ENCODE measurements around the gene PRPF31. TPM values are rescaled to one million over a fixed set of nuclear protein-coding genes. Genes with fewer than 3 reads are reported as not detected.

Gene PRPF31
- total and polyA plus RNA-seq, 2 of the 4 experiments (the other 2 are of a cell fraction) = 65.4 to 66.1 TPM

DNA sequence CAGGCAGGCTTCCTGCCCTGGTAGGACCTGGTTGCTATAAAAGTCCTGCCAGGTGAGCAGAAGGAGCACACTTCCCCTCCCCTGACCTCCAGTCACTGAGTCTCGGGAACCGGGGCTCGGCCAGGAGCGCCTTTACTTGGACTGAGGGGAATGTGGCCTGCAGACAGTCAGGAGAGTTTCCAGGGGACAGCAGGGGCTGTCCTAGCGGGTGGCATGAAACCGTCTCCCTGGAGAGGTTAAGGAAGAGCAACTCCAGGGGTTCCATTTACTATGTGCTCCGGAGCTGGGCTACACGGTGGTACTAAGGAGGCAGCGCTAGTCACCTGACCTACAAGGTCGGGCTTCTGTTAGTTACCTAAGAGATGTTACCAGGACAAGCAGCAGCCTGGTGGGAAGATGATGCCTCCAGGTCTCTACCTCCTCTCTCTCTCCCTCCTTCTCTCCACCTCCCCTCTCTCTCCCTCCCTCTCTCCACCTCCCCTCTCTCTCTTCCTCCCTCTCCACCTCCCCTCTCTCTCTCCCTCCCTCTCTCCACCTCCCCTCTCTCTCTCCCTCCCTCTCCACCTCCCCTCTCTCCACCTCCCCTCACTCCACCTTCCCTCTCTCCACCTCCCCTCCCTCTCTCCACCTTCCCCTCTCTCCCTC is 17.9 kb downstream of the PRPF31 start:
- Histone ChIP-seq H3K56ac (ENCODE audit: extremely low read depth, insufficient read depth, low read length) (no peak overlapping the region), H3K79me1 (ENCODE audit: low read depth in 1 of 2, low read length in 2 of 2) (0 out of 4 replicates have a peak, but pooled peaks cover 0 to under 1% of the 10 kb centered on the region in 2 experiments), H3K18ac (ENCODE audit: low read depth, low read length) (no peak overlapping the region), H3K14ac (replicated peaks; ENCODE audit: low read depth, low read length) (no peak overlapping the region), H3K27me3 (ENCODE audit: control insufficient read depth, insufficient read depth, low read length) (no peaks in the 10 kb centered on the region), H3K9ac (ENCODE audit: low read depth, low read length) (no peak overlapping the region), H2AFZ (replicated peaks; ENCODE audit: low read length, poor library complexity) (no peak overlapping the region), H2BK15ac (ENCODE audit: low read depth, low read length) (no peak overlapping the region), H2AK9ac (replicated peaks; ENCODE audit: low read depth, low read length, poor library complexity) (peak overlapping the region; percentile 65), H3K9me1 (ENCODE audit: insufficient read depth, low read length) (no peaks in the 10 kb centered on the region; the same call in 1 of the 2 replicates), H3K4me2 (ENCODE audit: low read depth, low read length) (no peak overlapping the region), H3K4ac (ENCODE audit: low read depth, low read length) (no peak overlapping the region), H3K23ac (ENCODE audit: low read depth, low read length) (no peak overlapping the region), H3K4me3 (ENCODE audit: insufficient read depth, low read depth, low read length) (no peak overlapping the region), H2BK120ac (ENCODE audit: low read depth, low read length) (no peak overlapping the region), H3K4me1 (ENCODE audit: control insufficient read depth, insufficient read depth, low read length) (peaks cover 5% of the 10 kb centered on the region; the same call in 1 of the 2 replicates), H4K20me1 (ENCODE audit: insufficient read depth, low read length) (peaks cover 3% of the 10 kb centered on the region; the same call in 1 of the 2 replicates), H4K5ac (ENCODE audit: low read depth, low read length) (no peak overlapping the region), H2BK5ac (ENCODE audit: low read depth, low read length, poor library complexity, severe bottlenecking) (no peak overlapping the region), H4K91ac (ENCODE audit: insufficient read depth, low read depth, low read length) (no peak overlapping the region), H4K8ac (ENCODE audit: low read depth in 2 of 2, low read length in 2 of 2) (no peak overlapping the region), H3K9me3 (ENCODE audit: control insufficient read depth, insufficient read depth, low read length) (no peaks in the 10 kb centered on the region), H2BK20ac (ENCODE audit: low read depth, low read length) (no peak overlapping the region), H2AK5ac (ENCODE audit: low read depth, low read length) (no peak overlapping the region), H3K27ac (ENCODE audit: insufficient read depth, low read length) (no peak overlapping the region), H3K36me3 (ENCODE audit: control insufficient read depth, insufficient read depth, low read length) (peaks cover 21% of the 10 kb centered on the region)
- in situ Hi-C loops (cut with MboI; ENCODE audit: low sequenced_read_pairs) (loop anchor here (25.0 kb wide), 1 partner anchor 1529 kb away; the partner anchor contains the start of gene U2AF2), intact Hi-C loops (cut with micrococcal nuclease) (no loop called here), dilution Hi-C loops (cut with HindIII; ENCODE audit: low sequenced_read_pairs, unreplicated experiment) (no loop called here)
- ChIA-PET POLR2A (ENCODE audit: unreplicated experiment) (no interaction called here), CTCF (no interaction called here)
- ATAC-seq (ENCODE audit: low read depth) (no peak), DNase-seq (no peak)
- WGBS, 2 experiments (ENCODE audit: extremely low coverage in 2 of 2, insufficient read length in 1 of 2) = no CpG with 5 or more reads among the region's 10 CpGs
- no TSS peak for BruUV-seq (replicated peaks)
- TF ChIP-seq SMC3 (IDR thresholded peaks at IDR 0.05; ENCODE audit: low read depth, low read length) = no peak
- no peak for TF ChIP-seq NFE2L2 (IDR thresholded peaks at IDR 0.05; ENCODE audit: low read depth, low read length)
